Activated naive CD8-positive, alpha-beta T cell treated with anti-CD3 and anti-CD28 coated beads, Interleukin-2, amount 50 U/mL, for 24 hours (primary cell): ENCODE data around the gene LTBP1.

Experiments
- ATAC-seq: fragments of 150-1000 bp; cut with Tn5 transposase; one replicate; pipeline ENCODE4 v1.10.0; 2021
- DNase-seq: peaks from one replicate; pipeline ENCODE4 v3.0.0; 2021
- H3K27ac Mint-ChIP-seq: one replicate; pipeline ENCODE4 v1.8.0; 2021; ENCODE audit warnings: mild to moderate bottlenecking, mixed read lengths
- H3K27me3 Mint-ChIP-seq: one replicate; pipeline ENCODE4 v1.8.0; 2021; ENCODE audit warnings: mixed read lengths
- H3K36me3 Mint-ChIP-seq: one replicate; pipeline ENCODE4 v1.8.0; 2021; ENCODE audit warnings: low read depth, mixed read lengths
- H3K4me1 Mint-ChIP-seq: one replicate; pipeline ENCODE4 v1.8.0; 2021; ENCODE audit warnings: mixed read lengths
- H3K4me3 Mint-ChIP-seq: one replicate; pipeline ENCODE4 v1.8.0; 2021; ENCODE audit warnings: mild to moderate bottlenecking, moderate library complexity, mixed read lengths
- H3K9me3 Mint-ChIP-seq: one replicate; pipeline ENCODE4 v1.8.0; 2021; ENCODE audit warnings: mixed read lengths

LTBP1 gene

GRCh38 chr2:33333433-33333832, 386.7 kb downstream of the LTBP1 start:
- no peak overlapping the region for H3K4me3 Mint-ChIP-seq
- ATAC-seq, result no peak
- no peak overlapping the region for H3K27ac Mint-ChIP-seq
- DNase-seq, result no peak
- peaks cover 10% of the 10 kb centered on the region for H3K4me1 Mint-ChIP-seq
- peaks cover 4% of the 10 kb centered on the region for H3K9me3 Mint-ChIP-seq
- no peaks in the 10 kb centered on the region for H3K36me3 Mint-ChIP-seq
- peaks cover 8% of the 10 kb centered on the region for H3K27me3 Mint-ChIP-seq

- ATAC-seq (no peak), DNase-seq (no peak)
- Mint-ChIP-seq H3K27me3 (peaks cover 12% of the 10 kb centered on the region), H3K9me3 (peaks cover 4% of the 10 kb centered on the region), H3K36me3 (no peaks in the 10 kb centered on the region), H3K4me3 (no peak overlapping the region), H3K27ac (no peak overlapping the region), H3K4me1 (peaks cover 10% of the 10 kb centered on the region)
These were observed 387.3 kb downstream of the LTBP1 start for GRCh38 chr2:33334083-33334482.

- Mint-ChIP-seq H3K27me3 (peaks cover 17% of the 10 kb centered on the region), H3K4me1 (peaks cover 10% of the 10 kb centered on the region), H3K36me3 (no peaks in the 10 kb centered on the region), H3K9me3 (peaks cover 4% of the 10 kb centered on the region), H3K27ac (no peak overlapping the region), H3K4me3 (no peak overlapping the region)
- ATAC-seq (no peak), DNase-seq (no peak)
These were observed 388.8 kb downstream of the LTBP1 start for GRCh38 chr2:33335516-33335915.

- Mint-ChIP-seq H3K27ac (no peak overlapping the region), H3K9me3 (peaks cover 4% of the 10 kb centered on the region), H3K4me3 (no peak overlapping the region), H3K36me3 (no peaks in the 10 kb centered on the region), H3K4me1 (peaks cover 10% of the 10 kb centered on the region), H3K27me3 (peaks cover 17% of the 10 kb centered on the region)
- DNase-seq, result no peak
- ATAC-seq, result peak; percentile 48
These were observed 389.4 kb downstream of the LTBP1 start for GRCh38 chr2:33336036-33336625.

- Mint-ChIP-seq H3K4me1 (peaks cover 10% of the 10 kb centered on the region), H3K9me3 (peaks cover 4% of the 10 kb centered on the region), H3K27ac (no peak overlapping the region), H3K4me3 (no peak overlapping the region), H3K27me3 (peaks cover 17% of the 10 kb centered on the region), H3K36me3 (no peaks in the 10 kb centered on the region)
- no peak for DNase-seq
- ATAC-seq, result no peak
These were observed 390.7 kb downstream of the LTBP1 start for GRCh38 chr2:33337385-33337960.

GRCh38 chr2:33337981-33338380, 391.2 kb downstream of the LTBP1 start:
- no peak overlapping the region for H3K27ac Mint-ChIP-seq
- peaks cover 15% of the 10 kb centered on the region for H3K27me3 Mint-ChIP-seq
- H3K4me1 Mint-ChIP-seq, result peaks cover 10% of the 10 kb centered on the region
- no peak for DNase-seq
- no peak for ATAC-seq
- peaks cover 4% of the 10 kb centered on the region for H3K9me3 Mint-ChIP-seq
- H3K36me3 Mint-ChIP-seq, result no peaks in the 10 kb centered on the region
- H3K4me3 Mint-ChIP-seq, result no peak overlapping the region

GRCh38 chr2:33339269-33339668, 392.5 kb downstream of the LTBP1 start:
- ATAC-seq, result no peak
- Mint-ChIP-seq H3K4me1 (peaks cover 15% of the 10 kb centered on the region), H3K36me3 (no peaks in the 10 kb centered on the region), H3K27ac (no peak overlapping the region), H3K27me3 (peaks cover 11% of the 10 kb centered on the region), H3K4me3 (no peak overlapping the region), H3K9me3 (no peaks in the 10 kb centered on the region)
- DNase-seq, result no peak

- H3K27ac Mint-ChIP-seq, result no peak overlapping the region
- no peaks in the 10 kb centered on the region for H3K9me3 Mint-ChIP-seq
- no peaks in the 10 kb centered on the region for H3K36me3 Mint-ChIP-seq
- H3K4me3 Mint-ChIP-seq, result no peak overlapping the region
- no peak for ATAC-seq
- peaks cover 9% of the 10 kb centered on the region for H3K27me3 Mint-ChIP-seq
- DNase-seq, result no peak
- H3K4me1 Mint-ChIP-seq, result peaks cover 23% of the 10 kb centered on the region
These were observed 393.5 kb downstream of the LTBP1 start for GRCh38 chr2:33340280-33340679.

GRCh38 chr2:33342171-33342570, 395.4 kb downstream of the LTBP1 start:
- no peak for ATAC-seq
- Mint-ChIP-seq H3K27me3 (peaks cover 9% of the 10 kb centered on the region), H3K4me3 (no peak overlapping the region), H3K9me3 (no peaks in the 10 kb centered on the region), H3K36me3 (no peaks in the 10 kb centered on the region), H3K4me1 (peaks cover 13% of the 10 kb centered on the region), H3K27ac (no peak overlapping the region)
- DNase-seq, result no peak

GRCh38 chr2:33342705-33343104, 396.0 kb downstream of the LTBP1 start:
- Mint-ChIP-seq H3K9me3 (no peaks in the 10 kb centered on the region), H3K4me1 (peaks cover 13% of the 10 kb centered on the region), H3K4me3 (no peak overlapping the region), H3K36me3 (no peaks in the 10 kb centered on the region), H3K27me3 (peaks cover 9% of the 10 kb centered on the region), H3K27ac (no peak overlapping the region)
- DNase-seq (no peak), ATAC-seq (no peak)

- ATAC-seq (no peak), DNase-seq (no peak)
- peaks cover 9% of the 10 kb centered on the region for H3K27me3 Mint-ChIP-seq
- H3K36me3 Mint-ChIP-seq, result no peaks in the 10 kb centered on the region
- no peak overlapping the region for H3K27ac Mint-ChIP-seq
- no peak overlapping the region for H3K4me3 Mint-ChIP-seq
- peaks cover 13% of the 10 kb centered on the region for H3K4me1 Mint-ChIP-seq
- H3K9me3 Mint-ChIP-seq, result no peaks in the 10 kb centered on the region
These were observed 396.7 kb downstream of the LTBP1 start for GRCh38 chr2:33343387-33343895.

- no peaks in the 10 kb centered on the region for H3K9me3 Mint-ChIP-seq
- H3K4me1 Mint-ChIP-seq, result peaks cover 13% of the 10 kb centered on the region
- ATAC-seq (no peak), DNase-seq (no peak)
- no peak overlapping the region for H3K27ac Mint-ChIP-seq
- H3K4me3 Mint-ChIP-seq, result no peak overlapping the region
- H3K36me3 Mint-ChIP-seq, result no peaks in the 10 kb centered on the region
- H3K27me3 Mint-ChIP-seq, result peaks cover 4% of the 10 kb centered on the region
These were observed 397.5 kb downstream of the LTBP1 start for GRCh38 chr2:33344230-33344629.

GRCh38 chr2:33347856-33348255, 401.1 kb downstream of the LTBP1 start:
- H3K4me1 Mint-ChIP-seq, result peaks cover 13% of the 10 kb centered on the region
- no peaks in the 10 kb centered on the region for H3K36me3 Mint-ChIP-seq
- H3K9me3 Mint-ChIP-seq, result no peaks in the 10 kb centered on the region
- DNase-seq, result no peak
- no peak overlapping the region for H3K27ac Mint-ChIP-seq
- no peak overlapping the region for H3K4me3 Mint-ChIP-seq
- no peak for ATAC-seq
- no peaks in the 10 kb centered on the region for H3K27me3 Mint-ChIP-seq

GRCh38 chr2:33350632-33351031, 403.9 kb downstream of the LTBP1 start:
- no peak for ATAC-seq
- Mint-ChIP-seq H3K4me3 (no peak overlapping the region), H3K9me3 (peaks cover 11% of the 10 kb centered on the region), H3K27me3 (no peaks in the 10 kb centered on the region), H3K27ac (no peak overlapping the region), H3K4me1 (no peaks in the 10 kb centered on the region), H3K36me3 (peaks cover 2% of the 10 kb centered on the region)
- DNase-seq, result no peak

- DNase-seq, result no peak
- peaks cover 10% of the 10 kb centered on the region for H3K36me3 Mint-ChIP-seq
- no peaks in the 10 kb centered on the region for H3K4me1 Mint-ChIP-seq
- no peak overlapping the region for H3K27ac Mint-ChIP-seq
- H3K27me3 Mint-ChIP-seq, result no peaks in the 10 kb centered on the region
- H3K9me3 Mint-ChIP-seq, result peaks cover 19% of the 10 kb centered on the region
- no peak overlapping the region for H3K4me3 Mint-ChIP-seq
- no peak for ATAC-seq
These were observed 405.0 kb downstream of the LTBP1 start for GRCh38 chr2:33351781-33352180.
